H1 (cell line): ENCODE data around the gene FOXI3. TPM values are rescaled to one million over a fixed set of nuclear protein-coding genes. Genes with fewer than 3 reads are reported as not detected.

Experiments used
- CTCF ChIA-PET: fragments of 300-600 bp; sonication (Branson Sonifier 250); formaldehyde crosslinking; loops from one replicate; lab custom pipeline; 2021; ENCODE audit not compliant: partially characterized antibody; lab: Charles Lee
- POLR2A ChIA-PET: fragments of 300-600 bp; sonication (Branson Sonifier 250); formaldehyde crosslinking; loops from one replicate; lab custom pipeline; 2021; ENCODE audit warnings: inconsistent platforms; ENCODE audit not compliant: partially characterized antibody; lab: Charles Lee
- DNase-seq, 2 experiments: peaks; one replicate each; pipeline versions ENCODE4 v3.0.0 to v3.0.0-alpha.2; 2010 to 2022; ENCODE audit warnings: low spot score in 2 of 2, low read depth in 1 of 2, mixed read lengths in 1 of 2
- FAIRE-seq: peaks from 2 replicates; lab custom pipeline; 2011; peaks lifted over from hg19 to GRCh38; lab: Jason Lieb, UNC
- H2AFZ ChIP-seq: 2 replicates; pipeline ENCODE4 v1.8.1; 2012; ENCODE audit warnings: low read length, inconsistent platforms
- H2AK5ac ChIP-seq: 2 replicates; pipeline ENCODE4 v1.6.1; 2013; ENCODE audit warnings: low read depth, low read length
- H2BK120ac ChIP-seq: replicated peaks from 2 replicates; pipeline ENCODE3; 2013; ENCODE audit warnings: low read depth, low read length, inconsistent platforms
- H2BK12ac ChIP-seq: 2 replicates; pipeline ENCODE4 v1.6.1; 2013; ENCODE audit warnings: low read depth, low read length
- H2BK15ac ChIP-seq: 2 replicates; pipeline ENCODE4 v1.6.1; 2013; ENCODE audit warnings: low read length
- H2BK20ac ChIP-seq: 2 replicates; pipeline ENCODE4 v1.6.1; 2013; ENCODE audit warnings: low read length
- H2BK5ac ChIP-seq: 2 replicates; pipeline ENCODE4 v1.6.1; 2013; ENCODE audit warnings: low read depth, low read length
- H3K14ac ChIP-seq: 2 replicates; pipeline ENCODE4 v1.6.1; 2013; ENCODE audit warnings: inconsistent platforms; ENCODE audit not compliant: insufficient read length
- H3K18ac ChIP-seq: 2 replicates; pipeline ENCODE4 v1.6.1; 2013; ENCODE audit warnings: low read length; ENCODE audit errors: extremely low read depth
- H3K23ac ChIP-seq: 2 replicates; pipeline ENCODE4 v1.6.1; 2013; ENCODE audit warnings: inconsistent platforms; ENCODE audit not compliant: insufficient read length
- H3K23me2 ChIP-seq: 2 replicates; pipeline ENCODE4 v1.6.1; 2013; ENCODE audit warnings: low read depth, low read length
- H3K27ac ChIP-seq: 2 replicates; pipeline ENCODE4 v1.6.1; 2011; ENCODE audit warnings: low read depth, low read length, inconsistent platforms
- H3K27me3 ChIP-seq, 4 experiments: replicated peaks in 1 of 4; 1 replicate in 1 of 4; 2 replicates in 3 of 4; pipeline versions ENCODE4 v1.6.1 to v1.8.1; 2011 to 2013; ENCODE audit warnings: low read length in 3 of 4, mild to moderate bottlenecking in 3 of 4, inconsistent platforms in 2 of 4, mixed read lengths in 2 of 4, moderate library complexity in 1 of 4; ENCODE audit not compliant: control insufficient read depth in 3 of 4, insufficient read depth in 3 of 4; ENCODE audit errors: extremely low read depth in 1 of 4
- H3K36me3 ChIP-seq, 4 experiments: 2 replicates each; pipeline versions ENCODE4 v1.6.1 to v1.8.1; 2011 to 2013; ENCODE audit warnings: mild to moderate bottlenecking in 4 of 4, low read length in 3 of 4, moderate library complexity in 2 of 4, control low read depth in 1 of 4, inconsistent platforms in 1 of 4; ENCODE audit not compliant: insufficient read depth in 4 of 4, control insufficient read depth in 2 of 4
- H3K4ac ChIP-seq: replicated peaks from 2 replicates; pipeline ENCODE3; 2013; ENCODE audit warnings: low read length, low read depth, mixed read lengths, inconsistent platforms; ENCODE audit not compliant: insufficient read length
- H3K4me1 ChIP-seq, 4 experiments: replicated peaks in 1 of 4; 1 replicate in 1 of 4; 2 replicates in 3 of 4; pipeline versions ENCODE4 v1.6.1 to v1.8.1; 2011 to 2013; ENCODE audit warnings: low read length in 3 of 4, inconsistent platforms in 2 of 4, mixed read lengths in 1 of 4; ENCODE audit not compliant: insufficient read depth in 4 of 4, control insufficient read depth in 3 of 4
- H3K4me2 ChIP-seq, 2 experiments: 2 replicates each; pipeline versions ENCODE4 v1.6.1 to v1.8.1; 2011 to 2013; ENCODE audit warnings: low read depth in 2 of 2, low read length in 2 of 2, control low read depth in 1 of 2, inconsistent platforms in 1 of 2, mild to moderate bottlenecking in 1 of 2; ENCODE audit not compliant: insufficient read depth in 1 of 2
- H3K4me3 ChIP-seq, 4 experiments: fragments of 200-600, 300-600 bp in 1 of 4; sonication (generic), shearing (Covaris generic), sonication (Bioruptor Twin) in 1 of 4; 2 replicates each; pipeline versions ENCODE4 v1.5.1 to v1.8.1; 2011 to 2016; ENCODE audit warnings: low read length in 4 of 4, low read depth in 3 of 4, control low read depth in 2 of 4, inconsistent platforms in 2 of 4, mild to moderate bottlenecking in 2 of 4, mixed read lengths in 1 of 4, moderate library complexity in 1 of 4; ENCODE audit not compliant: insufficient read depth in 2 of 4; ENCODE audit errors: extremely low read depth in 1 of 4
- H3K56ac ChIP-seq: replicated peaks from 2 replicates; pipeline ENCODE3; 2013; ENCODE audit warnings: low read depth, mild to moderate bottlenecking, mixed read lengths, low read length, inconsistent platforms; ENCODE audit not compliant: insufficient read length
- H3K79me1 ChIP-seq: 2 replicates; pipeline ENCODE4 v1.6.1; 2013; ENCODE audit warnings: low read depth, low read length, control low read depth
- H3K79me2 ChIP-seq, 2 experiments: 2 replicates each; pipeline versions ENCODE4 v1.6.1 to v1.8.1; 2012 to 2013; ENCODE audit warnings: low read length in 2 of 2, mild to moderate bottlenecking in 2 of 2, inconsistent platforms in 1 of 2; ENCODE audit not compliant: insufficient read depth in 2 of 2, control insufficient read depth in 1 of 2
- H3K9ac ChIP-seq, 4 experiments: replicated peaks in 1 of 4; 1 replicate in 1 of 4; 2 replicates in 3 of 4; pipeline versions ENCODE4 v1.6.1 to v1.8.1; 2011 to 2013; ENCODE audit warnings: low read depth in 3 of 4, low read length in 3 of 4, control low read depth in 2 of 4, mild to moderate bottlenecking in 2 of 4, moderate library complexity in 2 of 4, inconsistent platforms in 1 of 4; ENCODE audit errors: extremely low read depth in 1 of 4
- H3K9me3 ChIP-seq, 2 experiments: 2 replicates each; pipeline versions ENCODE4 v1.6.1 to v1.8.1; 2012 to 2013; ENCODE audit warnings: mild to moderate bottlenecking in 2 of 2, moderate library complexity in 2 of 2, control low read depth in 1 of 2, inconsistent platforms in 1 of 2, low read depth in 1 of 2, low read length in 1 of 2, mixed read lengths in 1 of 2; ENCODE audit not compliant: insufficient read depth in 2 of 2
- H4K20me1 ChIP-seq, 2 experiments: replicated peaks in 1 of 2; 2 replicates each; pipeline versions ENCODE3 to v1.8.1; 2011 to 2013; ENCODE audit warnings: inconsistent platforms in 2 of 2, low read length in 2 of 2, mild to moderate bottlenecking in 1 of 2; ENCODE audit not compliant: insufficient read depth in 2 of 2, control insufficient read depth in 1 of 2
- H4K5ac ChIP-seq: 2 replicates; pipeline ENCODE4 v1.6.1; 2013; ENCODE audit warnings: low read length, low read depth, mixed read lengths, inconsistent platforms; ENCODE audit not compliant: insufficient read length
- H4K8ac ChIP-seq: 2 replicates; pipeline ENCODE4 v1.8.0; 2013; ENCODE audit warnings: mild to moderate bottlenecking, moderate library complexity, low read length, inconsistent platforms; ENCODE audit not compliant: insufficient read depth; ENCODE audit errors: extremely low read depth
- H4K91ac ChIP-seq: replicated peaks from 2 replicates; pipeline ENCODE3; 2013; ENCODE audit warnings: low read length, mixed read lengths, inconsistent platforms; ENCODE audit not compliant: insufficient read length
- CREB1 ChIP-seq: IDR thresholded peaks from 2 replicates; pipeline ENCODE4 v1.6.1; 2012; ENCODE audit warnings: inconsistent platforms
- RBBP5 ChIP-seq: IDR thresholded peaks from 2 replicates; pipeline ENCODE4 v1.7.1; 2012; ENCODE audit warnings: low read depth, mild to moderate bottlenecking, inconsistent platforms, low read length, moderate library complexity, borderline replicate concordance
- WGBS, 2 experiments: shearing (Covaris generic) in 1 of 2; methylation state at CpG; one replicate each; pipeline versions ENCODE4 v1.1.6 to v1.1.7; 2013 to 2015; ENCODE audit warnings: low lambda C conversion rate in 2 of 2, mixed read lengths in 2 of 2, inconsistent platforms in 1 of 2, low coverage in 1 of 2, missing lambda C conversion rate in 1 of 2; ENCODE audit not compliant: insufficient replicate concordance in 2 of 2, insufficient coverage in 1 of 2, insufficient read length in 1 of 2; ENCODE audit errors: extremely low coverage in 1 of 2, missing lambda C conversion rate in 1 of 2; 5-methylcytosine and 5-hydroxymethylcytosine counted together
- polyA plus RNA-seq, 7 experiments: library from polyadenylated mRNA; depleted of rRNA in 3 of 7; stranded (reverse) in 5 of 7; unstranded in 2 of 7; fragments of >200 nt in 5 of 7; fragments of 200-250 nt in 2 of 7; gene quantifications; 1 replicate in 5 of 7; 2 replicates in 1 of 7; 4 replicates in 1 of 7; pipeline versions ENCODE4 v1.2.1 to v1.2.3, GENCODE V29; 2011 to 2013; ENCODE audit warnings: missing spikeins in 2 of 7, mixed read lengths in 2 of 7
- total RNA-seq: library from RNA; stranded (reverse); fragmentation: NEBNext Ultra II Directional; extraction: Animal tissue kit (Norgen Biotek cat#: 25700); gene quantifications from 2 replicates; pipeline ENCODE4 v1.2.1, GENCODE V29; 2021

FOXI3 gene
- total and polyA plus RNA-seq, 2 of the 8 experiments (the other 6 are each of a cell fraction or from before 2014, with no cell fraction given), result 6.8 to 15.9 TPM

GRCh38 chr2:88481691-88482336, 29.3 kb upstream of the FOXI3 start:
- no peak overlapping the region for H3K9ac ChIP-seq
- no peak overlapping the region for H3K27ac ChIP-seq
- H3K79me1 ChIP-seq, result no peaks in the 10 kb centered on the region
- no peak overlapping the region for H2BK15ac ChIP-seq
- FAIRE-seq (no peak), DNase-seq (no peak)
- no peak overlapping the region for H2BK120ac ChIP-seq
- H3K36me3 ChIP-seq, result 0 out of 8 replicates have a peak, but pooled peaks cover 0 to 2% (median 0%) of the 10 kb centered on the region in 4 experiments
- no peaks in the 10 kb centered on the region for H3K9me3 ChIP-seq
- H3K18ac ChIP-seq, result no peak overlapping the region
- H3K79me2 ChIP-seq, result no peaks in the 10 kb centered on the region
- no peak overlapping the region for H3K14ac ChIP-seq
- no peak overlapping the region for H2BK20ac ChIP-seq
- no peak overlapping the region for H4K8ac ChIP-seq
- H3K4ac ChIP-seq, result no peak overlapping the region
- no peak overlapping the region for H4K5ac ChIP-seq
- H2BK12ac ChIP-seq, result no peak overlapping the region
- no peak overlapping the region for H3K4me2 ChIP-seq
- H3K23me2 ChIP-seq, result no peaks in the 10 kb centered on the region
- no peak overlapping the region for H2BK5ac ChIP-seq
- POLR2A ChIA-PET, result interaction anchor here (0.9 to 1.2 kb wide), 2 partner anchors 19 to 22 kb away, joined by 3 to 4 read pairs; no protein-coding TSS in a partner anchor
- no peaks in the 10 kb centered on the region for H3K27me3 ChIP-seq
- no peak overlapping the region for H2AK5ac ChIP-seq
- no peak overlapping the region for H3K23ac ChIP-seq
- no peak for TF ChIP-seq RBBP5
- peak; percentile 66 for TF ChIP-seq CREB1
- WGBS, 2 experiments, result 77% methylated on average over 8 of the region's 8 CpGs; no CpG with 5 or more reads in 1 of the 2 experiments
- no peak overlapping the region for H4K91ac ChIP-seq
- peaks cover 0 to 7% (median 0%) of the 10 kb centered on the region in 4 experiments; a peak in 2 of 7 replicates for H3K4me1 ChIP-seq
- no peaks in the 10 kb centered on the region for H4K20me1 ChIP-seq
- H3K4me3 ChIP-seq, result no peak overlapping the region
- CTCF ChIA-PET, result interaction anchor here (0.6 to 1.8 kb wide), 9 partner anchors 9 to 299 kb away, joined by 3 to 9 read pairs (median 4); no protein-coding TSS in a partner anchor
- no peak overlapping the region for H2AFZ ChIP-seq
- H3K56ac ChIP-seq, result no peak overlapping the region
